GM18520 (cell line): ENCODE measurements around the gene ETFA.
"Not testable (repeated sequence)": the region's sequence is repeated elsewhere in the genome, so short reads cannot be mapped to it uniquely, and the experiment has no call there.

ENCODE experiments used
- ATAC-seq: cut with Tn5 transposase; IDR thresholded peaks from one replicate; pipeline ENCODE4 v1.9.1; 2021; ENCODE audit not compliant: unreplicated experiment

The ETFA gene

DNA sequence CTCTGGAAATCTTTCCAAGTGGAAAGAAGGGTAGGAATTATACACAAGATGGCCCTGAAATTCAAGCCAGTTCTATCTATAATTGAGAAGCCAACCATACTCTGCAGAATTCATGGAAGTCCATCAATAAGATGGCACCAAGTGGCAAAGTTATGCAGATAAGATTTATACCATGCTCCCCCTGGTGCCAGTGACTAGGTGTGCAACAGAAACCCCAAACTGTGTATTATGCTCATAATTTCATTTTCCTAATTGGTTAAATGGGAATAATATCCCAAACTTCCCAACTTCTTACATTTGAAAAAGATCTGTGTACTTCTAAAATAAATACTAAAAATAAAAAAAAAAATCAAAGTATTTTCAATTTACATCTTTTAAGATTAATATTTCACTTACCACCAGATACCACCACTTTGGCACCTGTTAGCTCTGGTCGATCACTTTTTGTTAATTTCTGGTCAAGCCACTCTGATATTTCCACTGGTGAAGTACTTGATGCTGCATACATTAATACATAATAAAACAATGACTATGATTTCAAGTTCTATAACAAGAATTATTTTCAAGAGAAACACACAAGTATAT is 25.9 kb downstream of the ETFA start:
- ATAC-seq = no peak

DNA sequence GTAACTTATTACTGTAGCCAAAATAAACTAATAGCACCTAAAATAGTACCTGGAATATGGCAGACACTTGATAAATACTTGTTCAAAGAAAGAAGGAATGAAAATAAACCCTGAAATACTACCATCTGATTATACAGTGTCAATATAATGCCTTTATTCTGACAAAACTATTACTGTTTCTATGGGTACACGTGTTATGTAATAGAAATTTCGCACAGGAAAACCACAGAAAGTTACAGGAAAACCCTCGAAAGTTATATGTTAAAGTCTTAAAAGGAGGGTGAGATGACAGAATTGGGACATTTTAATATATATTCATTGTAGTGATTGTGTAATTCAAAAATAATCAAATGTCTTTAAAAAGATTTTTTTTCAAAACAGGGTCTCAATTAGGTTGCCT is 28.8 kb downstream of the ETFA start:
- no peak for ATAC-seq

DNA sequence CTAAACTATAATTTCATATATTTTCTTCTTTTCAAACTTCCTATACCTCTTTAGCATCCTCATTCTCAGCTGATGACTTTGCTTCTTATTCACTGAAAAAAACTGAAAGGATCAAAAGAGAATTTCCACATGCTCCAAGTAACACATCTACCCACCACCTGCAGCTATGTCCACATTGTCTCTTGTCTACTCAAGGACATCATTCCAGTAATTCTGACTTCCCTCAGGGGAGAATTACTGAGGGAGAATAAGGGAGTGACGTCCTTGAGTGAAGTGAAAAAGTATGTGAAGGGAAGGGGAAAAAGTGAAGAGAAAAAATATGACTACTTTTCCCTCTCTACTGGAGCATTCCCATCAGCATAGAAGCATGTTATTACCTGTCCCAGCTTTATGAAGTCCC is 32.6 kb downstream of the ETFA start:
- ATAC-seq = no peak

DNA sequence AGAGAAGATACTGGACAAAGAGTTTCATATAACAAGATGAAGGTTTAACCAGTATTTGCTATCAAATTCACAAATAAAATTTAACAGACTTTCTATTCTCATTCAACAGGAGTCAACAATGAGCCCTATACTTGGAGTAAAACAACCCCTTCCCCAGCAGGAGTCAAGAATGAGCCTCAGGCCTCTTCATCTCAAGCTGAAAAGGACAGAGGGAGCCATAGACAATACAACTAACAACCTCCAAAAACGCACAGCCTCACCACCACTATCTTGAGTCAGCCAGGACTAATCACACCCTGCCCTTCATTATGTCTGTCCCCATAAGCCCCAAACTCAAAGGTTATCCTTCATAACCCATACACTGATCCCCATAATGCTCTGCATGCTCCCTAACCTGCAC is 36.4 kb downstream of the ETFA start:
- ATAC-seq = no peak

GRCh38 chr15:76274226-76274625 is 37.0 kb downstream of the ETFA start:
- no peak for ATAC-seq

- ATAC-seq = no peak
Measured at GRCh38 chr15:76270876-76271275, 40.4 kb downstream of the ETFA start.

- no peak for ATAC-seq
Measured at GRCh38 chr15:76267077-76267476, 44.2 kb downstream of the ETFA start.

- ATAC-seq = not testable (repeated sequence)
Measured at GRCh38 chr15:76265769-76266168, 45.5 kb downstream of the ETFA start.

DNA sequence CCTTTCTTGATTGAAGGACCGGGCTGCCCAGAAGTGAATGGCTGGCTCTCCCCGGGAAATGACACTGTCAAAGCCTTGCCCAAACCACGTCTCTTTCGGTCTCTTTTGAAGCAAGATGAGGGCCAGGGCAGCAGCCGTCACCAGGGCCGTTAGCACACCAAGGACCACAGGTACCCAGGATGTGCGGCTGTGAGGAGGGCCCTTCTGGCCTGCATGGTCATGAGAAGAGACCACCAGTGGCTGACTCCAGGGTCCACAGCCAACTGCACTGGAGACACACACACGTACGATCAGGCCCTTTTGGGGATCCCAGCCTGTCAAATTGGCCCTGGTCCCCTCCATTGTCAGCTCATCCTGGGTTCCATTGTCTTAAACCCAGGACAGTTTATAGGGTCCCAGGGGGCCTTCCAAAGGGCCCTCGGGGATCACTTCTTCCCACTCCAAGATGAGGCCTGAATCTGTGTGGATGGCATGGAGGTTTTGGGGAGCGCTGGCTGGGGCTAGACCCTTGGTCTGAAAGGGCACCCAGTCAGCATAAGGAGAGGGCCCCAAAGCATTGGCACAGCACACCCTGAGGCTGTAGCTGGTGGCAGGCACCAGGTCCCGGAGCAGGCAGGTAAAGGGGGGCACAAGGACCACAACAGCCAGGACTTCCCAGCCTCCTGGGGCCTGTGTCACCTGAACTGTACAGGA is 50.9 kb downstream of the ETFA start:
- no peak for ATAC-seq

DNA sequence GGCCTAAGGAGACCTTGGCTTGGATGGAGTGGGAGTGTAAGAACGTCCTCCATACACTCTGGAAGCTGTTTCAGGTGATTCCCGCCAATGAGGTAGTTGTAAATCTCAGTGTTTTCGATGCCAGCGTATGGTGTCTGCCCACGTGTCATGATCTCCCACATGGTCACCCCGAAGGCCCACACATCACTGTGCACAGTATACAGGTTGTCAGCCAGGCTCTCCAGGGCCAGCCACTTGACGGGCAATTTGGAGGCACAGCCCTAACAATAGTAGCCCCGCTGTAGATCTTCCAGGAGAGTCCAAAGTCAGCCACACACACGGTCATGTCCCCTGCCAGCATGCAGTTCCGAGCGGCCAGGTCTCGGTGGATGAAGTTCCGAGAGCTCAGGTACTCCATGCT is 51.9 kb downstream of the ETFA start:
- ATAC-seq = no peak

- ATAC-seq = no peak
Measured at GRCh38 chr15:76258460-76258859, 52.8 kb downstream of the ETFA start.

DNA sequence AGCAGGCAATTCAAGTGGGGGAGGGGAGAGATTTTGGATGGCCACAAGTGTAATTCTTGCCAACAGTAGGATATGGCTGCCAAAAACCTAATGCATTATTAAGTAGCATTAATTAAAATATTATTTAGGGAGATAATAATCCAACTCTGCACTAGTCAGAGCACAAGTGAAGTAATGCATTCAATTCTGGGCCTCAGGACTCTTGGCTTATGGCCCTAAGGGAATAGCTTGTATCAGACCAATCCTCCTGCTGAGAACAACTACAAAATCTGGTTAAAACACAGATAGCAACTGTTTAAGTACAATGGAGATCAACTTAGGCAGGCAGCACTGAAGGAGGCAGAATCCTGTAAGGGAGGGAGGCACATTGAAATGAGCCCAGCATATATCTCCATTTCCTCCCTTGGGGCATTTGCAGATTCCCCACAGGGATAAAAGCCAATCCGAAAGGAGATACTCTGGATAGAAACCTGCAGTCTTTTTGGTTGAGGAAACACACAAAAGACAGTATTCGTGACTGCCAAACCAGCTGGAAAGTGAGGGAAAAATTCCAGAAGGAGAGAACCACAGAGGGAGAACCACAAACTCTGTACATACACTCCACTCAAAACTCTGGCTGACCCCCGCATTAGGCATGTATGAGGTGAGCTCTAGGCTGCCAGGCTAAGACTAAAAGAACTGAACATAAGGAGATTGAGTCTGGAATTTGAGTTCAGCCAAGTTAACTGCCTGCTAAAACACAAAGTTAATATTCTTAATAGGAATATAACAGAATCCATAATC is 57.4 kb downstream of the ETFA start:
- no peak for ATAC-seq

DNA sequence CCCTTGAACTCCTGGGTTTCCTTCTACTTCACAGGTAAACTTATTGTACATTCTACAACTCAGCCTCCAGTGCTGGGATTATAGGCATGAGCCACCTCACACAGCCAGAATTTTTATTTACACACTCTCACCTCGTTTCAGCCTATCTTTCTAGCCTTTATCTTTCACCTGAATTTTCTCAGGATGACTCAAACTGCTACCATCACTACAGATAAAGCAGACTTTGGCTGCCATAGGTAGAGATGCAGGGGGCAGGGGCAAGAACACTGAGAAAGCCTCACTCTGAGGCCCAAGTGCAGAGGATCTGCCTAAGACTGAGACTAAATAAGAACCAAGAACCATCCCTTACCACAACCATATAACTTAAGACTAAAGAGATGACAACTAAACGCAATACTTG is 59.0 kb downstream of the ETFA start:
- no peak for ATAC-seq

GRCh38 chr15:76251717-76252116 is 59.6 kb downstream of the ETFA start:
- ATAC-seq = no peak

DNA sequence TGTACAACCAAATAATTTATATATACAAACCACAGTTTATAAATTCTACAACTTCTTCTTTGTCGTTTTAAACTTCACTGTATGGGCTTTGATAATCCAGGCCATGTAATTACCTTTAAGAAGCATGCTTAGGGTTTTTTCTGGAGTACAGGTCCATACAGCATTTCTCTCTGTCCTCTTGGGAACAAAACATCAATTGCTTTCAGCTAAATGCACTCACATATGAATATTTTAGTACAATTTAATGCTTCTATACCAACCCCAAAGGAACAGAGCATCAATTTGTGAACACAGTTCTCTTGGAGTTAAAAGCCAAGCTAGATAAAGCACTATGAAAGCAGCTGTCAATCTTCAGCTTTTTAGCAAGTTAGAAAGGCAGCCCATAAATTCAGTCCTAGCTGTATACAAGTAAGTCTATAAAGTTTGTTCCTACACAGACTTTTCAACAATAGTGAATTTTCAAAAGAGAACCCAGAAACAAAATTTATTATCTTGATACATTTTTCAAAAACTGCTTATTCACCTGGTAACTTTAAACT is 66.1 kb downstream of the ETFA start:
- ATAC-seq = no peak

GRCh38 chr15:76239786-76240185 is 71.5 kb downstream of the ETFA start:
- ATAC-seq = no peak

DNA sequence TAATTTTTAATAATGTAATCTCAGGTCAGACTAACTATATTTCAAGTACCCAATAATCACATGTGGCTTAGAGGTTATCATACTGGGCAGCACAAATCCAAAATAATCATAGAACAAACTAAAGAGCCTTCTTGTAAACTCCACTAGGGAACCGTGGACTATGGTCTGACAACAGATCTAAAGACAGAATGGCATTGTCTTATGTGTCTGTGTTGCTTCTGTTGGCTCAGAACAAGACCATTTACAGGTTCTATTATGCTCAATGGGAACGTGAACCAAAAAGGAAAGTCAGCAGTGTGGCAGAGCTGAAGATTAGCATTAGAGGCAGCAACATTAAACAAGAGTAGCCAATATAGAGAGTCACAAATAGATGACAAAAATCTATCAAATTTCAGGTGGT is 74.9 kb downstream of the ETFA start:
- ATAC-seq = no peak

DNA sequence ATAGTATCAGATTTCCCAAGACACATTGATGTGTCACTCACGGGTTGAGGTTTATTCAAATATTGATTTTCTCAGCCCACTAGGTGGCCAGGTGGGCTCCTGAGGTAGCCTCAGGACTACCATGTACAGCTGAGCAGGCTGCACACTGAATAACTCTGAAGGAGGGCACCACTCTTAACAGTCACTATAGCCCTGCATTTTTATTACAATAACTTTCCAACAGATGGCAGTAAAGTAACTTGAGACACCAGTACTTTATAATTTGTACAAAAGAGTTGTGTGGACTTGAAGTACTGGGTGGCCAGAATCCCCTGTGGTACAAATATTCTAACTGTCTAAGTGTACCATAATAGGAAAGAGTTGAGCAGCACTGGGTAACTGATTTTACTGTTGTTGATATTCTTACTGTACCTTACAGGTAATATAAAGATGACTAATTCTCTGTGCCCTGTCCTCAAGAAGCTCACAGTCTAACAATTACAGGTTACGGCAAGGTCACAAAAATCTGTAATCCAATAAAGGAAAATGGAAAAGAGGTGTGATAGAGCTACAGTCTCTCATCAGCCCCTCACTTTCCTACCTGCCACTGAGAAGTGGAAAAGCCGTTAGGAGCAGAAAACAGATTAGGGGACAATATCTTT is 76.0 kb downstream of the ETFA start:
- ATAC-seq = no peak

GRCh38 chr15:76234337-76234889 is 76.9 kb downstream of the ETFA start:
- ATAC-seq = no peak

GRCh38 chr15:76233921-76234320 is 77.3 kb downstream of the ETFA start:
- ATAC-seq = no peak

- ATAC-seq = no peak
Measured at GRCh38 chr15:76229266-76229665, 82.0 kb downstream of the ETFA start.
